Retina (tissue), 1 donor: ENCODE results near the gene SHQ1.
"Not testable (repeated sequence)": the region's sequence is repeated elsewhere in the genome, so short reads cannot be mapped to it uniquely, and the experiment has no call there.

Experiments
- DNase-seq: peaks from one replicate; pipeline ENCODE4 v3.0.0-alpha.2; 2016

The SHQ1 gene

GRCh38 chr3:72710471-72710870 lies 137.8 kb downstream of the SHQ1 start:
- not testable (repeated sequence) for DNase-seq

- DNase-seq = no peak
These were observed 139.8 kb downstream of the SHQ1 start for GRCh38 chr3:72708441-72708840.

- DNase-seq = no peak
These were observed 145.2 kb downstream of the SHQ1 start for GRCh38 chr3:72702997-72703396.

- DNase-seq = no peak
These were observed 145.9 kb downstream of the SHQ1 start for GRCh38 chr3:72702390-72702789.

GRCh38 chr3:72700106-72700505 lies 148.1 kb downstream of the SHQ1 start:
- no peak for DNase-seq

- no peak for DNase-seq
These were observed 148.6 kb downstream of the SHQ1 start for GRCh38 chr3:72699631-72700030.
